ENCODE measurements around the gene EHF.
A peak's percentile ranks its signal among the peaks of the same experiment; 100 is the strongest.

EHF gene

DNA sequence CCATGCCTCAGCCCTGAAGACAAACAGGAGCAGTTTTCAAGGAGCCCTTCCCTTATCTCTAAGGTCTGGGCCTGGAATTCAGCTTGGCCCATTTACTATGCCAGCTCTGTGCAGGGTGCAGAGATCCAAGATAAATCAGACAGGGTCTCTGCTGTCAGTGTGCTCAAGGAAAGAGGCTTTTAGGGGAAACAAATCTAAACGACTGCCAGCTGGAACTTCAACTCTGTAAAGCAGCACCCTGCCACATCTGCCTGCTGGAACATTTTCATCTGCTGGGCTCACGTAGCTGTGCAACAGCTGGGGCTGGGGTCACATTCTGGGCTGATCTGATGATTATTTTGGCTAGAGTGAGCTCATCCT is 19.8 kb upstream of the EHF start:
- Histone ChIP-seq H3K9me3 (ENCODE audit: control insufficient read depth in 1 of 2, low read length in 2 of 2) (no peaks in the 10 kb centered on the region), H3K9ac (ENCODE audit: low read depth in 1 of 2, low read length in 2 of 2) (peak overlapping the region; percentile 60 to 61), H3K4me1 (ENCODE audit: control insufficient read depth in 1 of 2, insufficient read depth in 2 of 2, low read length in 2 of 2) (peaks cover 64 to 81% of the 10 kb centered on the region in 2 donors), H3K27ac (ENCODE audit: low read depth, low read length) (peak overlapping the region; percentile 94), H3K27me3 (ENCODE audit: control insufficient read depth in 1 of 2, insufficient read depth in 2 of 2, low read length in 2 of 2) (no peaks in the 10 kb centered on the region), H3K4me3 (ENCODE audit: low read depth in 1 of 2, low read length in 2 of 2) (peak overlapping the region; percentile 24 to 29), H3K36me3 (ENCODE audit: control insufficient read depth in 1 of 2, insufficient read depth in 2 of 2, low read length in 2 of 2) (no peaks in the 10 kb centered on the region)

DNA sequence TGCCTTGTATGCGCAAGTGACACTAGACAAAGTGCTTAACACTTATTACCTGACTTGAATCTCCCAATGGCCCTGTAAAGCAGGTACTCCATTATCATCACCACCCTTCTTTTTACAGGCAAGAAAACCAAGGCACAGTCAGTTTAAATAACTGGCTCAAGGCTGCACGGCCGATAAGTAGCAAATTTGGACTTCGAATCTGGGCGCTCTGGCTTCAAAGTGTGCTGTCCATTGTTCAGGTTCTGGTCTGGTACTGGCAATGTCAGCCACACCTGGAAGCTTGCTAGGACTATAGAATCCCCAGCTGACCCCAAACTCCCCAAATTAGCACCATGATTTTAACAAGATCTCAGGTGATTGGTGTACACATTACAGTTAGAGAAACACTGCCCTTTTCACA is 19.3 kb upstream of the EHF start:
- Histone ChIP-seq H3K4me3 (ENCODE audit: low read depth in 1 of 2, low read length in 2 of 2) (peak overlapping the region; percentile 24 to 29), H3K27ac (ENCODE audit: low read depth, low read length) (peak overlapping the region; percentile 94), H3K9me3 (ENCODE audit: control insufficient read depth in 1 of 2, low read length in 2 of 2) (no peaks in the 10 kb centered on the region), H3K27me3 (ENCODE audit: control insufficient read depth in 1 of 2, insufficient read depth in 2 of 2, low read length in 2 of 2) (no peaks in the 10 kb centered on the region), H3K4me1 (ENCODE audit: control insufficient read depth in 1 of 2, insufficient read depth in 2 of 2, low read length in 2 of 2) (peaks cover 68 to 85% of the 10 kb centered on the region in 2 donors), H3K36me3 (ENCODE audit: control insufficient read depth in 1 of 2, insufficient read depth in 2 of 2, low read length in 2 of 2) (no peaks in the 10 kb centered on the region), H3K9ac (ENCODE audit: low read depth in 1 of 2, low read length in 2 of 2) (peak overlapping the region; percentile 60 to 61)

DNA sequence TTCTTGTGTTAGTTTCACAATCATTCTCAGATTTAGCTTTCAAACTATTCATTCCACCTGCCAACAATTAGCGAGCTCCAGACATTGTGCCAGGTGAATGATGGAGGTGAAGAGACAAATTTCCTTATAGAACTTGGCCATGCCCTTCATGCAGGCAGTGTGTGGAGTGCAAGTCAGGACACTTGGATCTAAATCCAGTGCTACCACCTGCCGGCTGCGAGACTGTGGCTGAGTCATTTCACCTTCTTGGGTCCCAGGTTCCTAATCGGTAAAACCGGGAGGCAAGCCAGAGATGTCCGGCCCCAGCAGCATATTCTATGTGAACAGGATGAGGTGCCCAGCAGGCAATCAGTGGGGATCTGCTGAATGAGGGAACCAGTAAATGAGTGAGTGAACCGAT is 18.6 kb upstream of the EHF start:
- no peak overlapping the region for H3K4me3 ChIP-seq (ENCODE audit: low read depth in 1 of 2, low read length in 2 of 2)
- no peaks in the 10 kb centered on the region for H3K9me3 ChIP-seq (ENCODE audit: control insufficient read depth in 1 of 2, low read length in 2 of 2)
- H3K4me1 ChIP-seq (ENCODE audit: control insufficient read depth in 1 of 2, insufficient read depth in 2 of 2, low read length in 2 of 2): peaks cover 68 to 82% of the 10 kb centered on the region in 2 donors
- H3K27me3 ChIP-seq (ENCODE audit: control insufficient read depth in 1 of 2, insufficient read depth in 2 of 2, low read length in 2 of 2): no peaks in the 10 kb centered on the region
- no peak overlapping the region for H3K9ac ChIP-seq (ENCODE audit: low read depth in 1 of 2, low read length in 2 of 2)
- H3K36me3 ChIP-seq (ENCODE audit: control insufficient read depth in 1 of 2, insufficient read depth in 2 of 2, low read length in 2 of 2): no peaks in the 10 kb centered on the region
- H3K27ac ChIP-seq (ENCODE audit: low read depth, low read length): no peak overlapping the region

DNA sequence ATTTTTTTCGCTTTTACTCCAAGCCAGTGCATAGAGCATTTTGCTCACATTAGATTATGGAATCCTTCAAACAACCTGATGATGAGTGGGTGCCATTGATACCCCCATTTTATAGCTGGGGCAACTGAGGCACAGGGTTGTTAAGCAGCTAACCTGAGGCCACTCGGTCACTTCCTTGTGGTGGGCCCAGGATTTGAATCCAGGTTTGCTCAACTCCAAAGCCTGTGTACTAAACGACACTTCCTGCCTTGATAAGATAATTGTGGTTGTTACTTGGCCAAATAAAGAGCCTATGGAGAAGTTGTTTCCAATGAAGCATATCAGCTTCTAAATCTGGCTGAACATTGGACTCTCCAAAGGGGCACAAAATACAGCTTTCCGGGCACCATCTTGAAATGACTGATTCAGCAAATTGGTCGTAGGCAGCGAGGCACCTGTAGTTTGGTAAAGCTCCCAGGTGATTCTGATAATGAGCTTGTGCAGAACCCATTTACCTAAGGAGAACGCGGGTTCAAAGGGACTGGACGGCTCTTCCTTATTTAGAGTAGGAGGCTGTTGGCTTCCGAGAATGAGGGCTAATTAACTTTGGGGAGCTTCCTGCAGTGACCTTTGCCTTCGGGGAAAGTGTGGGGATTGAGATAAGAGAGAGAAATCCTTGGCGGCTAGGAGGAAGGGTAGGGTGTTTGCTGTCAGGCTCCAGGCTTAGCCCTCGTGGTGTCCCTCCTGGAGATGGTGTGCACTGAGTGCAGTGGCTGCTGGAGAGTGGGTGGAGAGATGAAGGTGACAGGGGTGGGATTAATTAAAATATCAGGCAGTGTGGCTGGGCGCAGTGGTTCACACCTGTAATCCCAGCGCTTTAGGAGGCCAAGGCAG is 17.5 kb upstream of the EHF start:
- Histone ChIP-seq H3K27ac (ENCODE audit: low read depth, low read length) (peak overlapping the region; percentile 39), H3K9ac (ENCODE audit: low read depth in 1 of 2, low read length in 2 of 2) (peak overlapping the region in 1 of 2 donors; percentile 18), H3K4me1 (ENCODE audit: control insufficient read depth in 1 of 2, insufficient read depth in 2 of 2, low read length in 2 of 2) (peaks cover 68 to 74% of the 10 kb centered on the region in 2 donors), H3K4me3 (ENCODE audit: low read depth in 1 of 2, low read length in 2 of 2) (peak overlapping the region; percentile 21 to 28), H3K36me3 (ENCODE audit: control insufficient read depth in 1 of 2, insufficient read depth in 2 of 2, low read length in 2 of 2) (no peaks in the 10 kb centered on the region), H3K27me3 (ENCODE audit: control insufficient read depth in 1 of 2, insufficient read depth in 2 of 2, low read length in 2 of 2) (no peaks in the 10 kb centered on the region), H3K9me3 (ENCODE audit: control insufficient read depth in 1 of 2, low read length in 2 of 2) (no peaks in the 10 kb centered on the region)

DNA sequence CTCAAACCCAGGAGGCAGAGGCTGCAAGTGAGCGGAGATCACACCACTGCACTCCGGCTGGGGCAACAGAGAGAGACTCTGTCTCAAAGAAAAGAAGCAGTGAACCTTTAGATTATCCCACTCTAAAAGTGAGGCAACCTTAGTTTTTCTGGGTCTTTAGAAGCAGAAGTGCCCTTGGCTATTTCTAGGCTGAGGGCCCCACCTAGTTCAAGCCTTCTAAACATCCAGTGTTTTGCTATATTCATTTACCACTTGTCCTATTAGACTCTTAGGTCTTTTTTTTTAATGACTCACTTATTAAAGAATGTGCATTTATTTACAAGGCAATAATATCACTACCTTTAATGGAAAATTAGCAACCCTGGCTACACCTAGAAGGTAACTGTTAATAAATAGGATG is 16.7 kb upstream of the EHF start:
- Histone ChIP-seq H3K27me3 (ENCODE audit: control insufficient read depth in 1 of 2, insufficient read depth in 2 of 2, low read length in 2 of 2) (no peaks in the 10 kb centered on the region), H3K4me1 (ENCODE audit: control insufficient read depth in 1 of 2, insufficient read depth in 2 of 2, low read length in 2 of 2) (peaks cover 66 to 70% of the 10 kb centered on the region in 2 donors), H3K4me3 (ENCODE audit: low read depth in 1 of 2, low read length in 2 of 2) (no peak overlapping the region), H3K9me3 (ENCODE audit: control insufficient read depth in 1 of 2, low read length in 2 of 2) (no peaks in the 10 kb centered on the region), H3K27ac (ENCODE audit: low read depth, low read length) (no peak overlapping the region), H3K36me3 (ENCODE audit: control insufficient read depth in 1 of 2, insufficient read depth in 2 of 2, low read length in 2 of 2) (no peaks in the 10 kb centered on the region), H3K9ac (ENCODE audit: low read depth in 1 of 2, low read length in 2 of 2) (no peak overlapping the region)

DNA sequence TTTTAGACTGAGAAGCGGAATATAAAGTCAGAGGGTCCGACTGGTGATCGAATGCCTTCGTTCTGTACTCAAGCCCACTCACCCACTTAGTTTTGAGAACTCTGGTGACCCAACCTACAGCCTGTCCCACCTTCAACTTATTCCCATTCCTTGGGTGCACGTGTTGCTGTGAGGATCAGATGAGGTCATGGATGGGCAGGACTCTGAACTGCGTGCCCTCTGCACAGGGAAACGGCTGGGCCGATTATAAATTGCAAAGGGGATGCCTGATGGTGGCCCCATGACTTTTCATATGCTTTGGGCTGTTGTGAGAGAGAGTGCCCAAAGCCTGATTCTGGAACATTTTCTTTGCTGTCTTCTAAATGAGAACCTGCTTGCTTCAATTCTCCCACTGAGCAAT is 16.0 kb upstream of the EHF start:
- no peaks in the 10 kb centered on the region for H3K36me3 ChIP-seq (ENCODE audit: control insufficient read depth in 1 of 2, insufficient read depth in 2 of 2, low read length in 2 of 2)

DNA sequence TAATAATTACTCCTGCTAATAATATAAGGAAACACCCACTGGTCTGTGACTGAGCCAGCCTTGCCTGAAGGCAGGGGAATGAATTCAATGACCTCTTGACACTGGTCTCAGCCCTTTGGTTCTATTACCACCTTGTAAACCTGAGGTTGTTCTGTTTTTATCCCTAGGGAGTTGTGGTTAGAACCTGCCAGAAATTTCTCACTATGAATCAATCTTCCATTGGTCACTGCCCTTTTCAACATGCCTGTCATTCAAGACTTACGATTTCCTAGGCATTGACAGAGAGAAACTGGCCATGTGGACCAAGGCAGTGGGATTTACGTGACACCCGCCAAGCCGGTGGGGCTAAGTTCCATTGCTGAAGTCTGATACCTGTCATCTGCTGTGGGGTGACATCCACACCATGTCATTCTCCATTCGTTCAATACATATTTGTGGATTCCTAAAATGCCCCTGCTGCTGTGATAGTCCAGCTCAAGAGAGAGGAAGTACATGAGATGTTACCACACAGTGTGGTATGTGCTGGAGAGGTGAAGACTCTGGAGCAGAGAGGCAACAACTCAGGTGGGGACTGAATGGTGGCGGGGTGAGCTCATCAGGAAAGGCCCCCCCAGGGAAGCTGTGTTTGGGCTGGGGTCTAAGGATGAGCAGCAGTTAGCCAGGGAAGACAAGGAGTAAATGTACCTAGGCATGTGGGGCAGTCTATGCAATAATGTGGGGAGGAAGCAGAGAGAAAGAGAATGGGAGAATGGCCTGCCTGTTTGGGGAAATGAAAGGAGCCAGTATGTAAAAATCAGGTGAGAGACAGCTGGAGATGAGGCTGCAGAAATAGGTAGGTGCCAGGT is 15.2 kb upstream of the EHF start:
- Histone ChIP-seq H3K36me3 (ENCODE audit: control insufficient read depth in 1 of 2, insufficient read depth in 2 of 2, low read length in 2 of 2) (no peaks in the 10 kb centered on the region), H3K4me3 (ENCODE audit: low read depth in 1 of 2, low read length in 2 of 2) (no peak overlapping the region), H3K9me3 (ENCODE audit: control insufficient read depth in 1 of 2, low read length in 2 of 2) (no peaks in the 10 kb centered on the region), H3K27ac (ENCODE audit: low read depth, low read length) (no peak overlapping the region), H3K9ac (ENCODE audit: low read depth in 1 of 2, low read length in 2 of 2) (no peak overlapping the region), H3K27me3 (ENCODE audit: control insufficient read depth in 1 of 2, insufficient read depth in 2 of 2, low read length in 2 of 2) (no peaks in the 10 kb centered on the region), H3K4me1 (ENCODE audit: control insufficient read depth in 1 of 2, insufficient read depth in 2 of 2, low read length in 2 of 2) (peaks cover 52 to 56% of the 10 kb centered on the region in 2 donors)

More for the DNA sequence above, 16.0 kb upstream of the EHF start:
- H3K9me3 ChIP-seq (ENCODE audit: control insufficient read depth in 1 of 2, low read length in 2 of 2): no peaks in the 10 kb centered on the region
- no peaks in the 10 kb centered on the region for H3K27me3 ChIP-seq (ENCODE audit: control insufficient read depth in 1 of 2, insufficient read depth in 2 of 2, low read length in 2 of 2)
- H3K4me1 ChIP-seq (ENCODE audit: control insufficient read depth in 1 of 2, insufficient read depth in 2 of 2, low read length in 2 of 2): peaks cover 58 to 63% of the 10 kb centered on the region in 2 donors
- no peak overlapping the region for H3K9ac ChIP-seq (ENCODE audit: low read depth in 1 of 2, low read length in 2 of 2)
- no peak overlapping the region for H3K4me3 ChIP-seq (ENCODE audit: low read depth in 1 of 2, low read length in 2 of 2)
- no peak overlapping the region for H3K27ac ChIP-seq (ENCODE audit: low read depth, low read length)

DNA sequence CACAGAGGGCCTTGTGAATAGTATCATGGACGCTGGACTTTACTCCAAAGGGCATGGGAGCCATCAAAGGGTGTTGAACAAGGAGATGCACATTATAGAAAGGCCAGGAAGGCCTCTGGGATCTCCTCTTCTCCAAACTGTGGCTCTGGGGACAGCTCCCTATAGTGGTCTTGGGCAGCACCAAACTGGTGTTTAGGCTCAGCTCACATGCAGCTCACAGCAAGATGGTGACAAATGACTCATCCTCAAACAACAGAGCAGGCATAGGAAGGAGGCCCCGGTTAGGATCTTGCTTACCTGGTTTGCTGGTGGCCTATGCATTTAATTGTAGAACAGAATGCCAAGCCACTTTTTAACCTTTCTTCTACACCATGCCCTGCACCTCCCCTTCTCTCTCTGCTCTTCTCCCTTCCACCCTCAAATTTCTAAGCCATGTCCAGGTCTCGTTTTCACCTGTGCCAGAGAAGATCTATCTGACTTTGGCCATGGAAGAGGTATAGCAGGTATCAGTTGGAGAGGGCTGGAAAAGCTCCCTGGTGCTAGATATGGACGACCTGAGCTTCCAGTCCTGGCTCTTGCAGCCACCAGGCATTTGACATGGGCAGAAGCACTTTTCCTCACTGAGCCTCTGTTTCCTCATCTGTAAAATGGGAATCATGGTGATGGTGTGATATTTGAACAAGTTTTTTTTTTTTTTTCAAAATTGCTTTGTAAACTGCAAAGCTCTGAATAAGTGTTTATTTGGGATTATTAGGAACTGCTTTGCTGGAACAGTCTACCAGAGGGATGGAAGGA is 14.4 kb upstream of the EHF start:
- Histone ChIP-seq H3K36me3 (ENCODE audit: control insufficient read depth in 1 of 2, insufficient read depth in 2 of 2, low read length in 2 of 2) (no peaks in the 10 kb centered on the region), H3K9ac (ENCODE audit: low read depth in 1 of 2, low read length in 2 of 2) (no peak overlapping the region), H3K27ac (ENCODE audit: low read depth, low read length) (no peak overlapping the region), H3K4me1 (ENCODE audit: control insufficient read depth in 1 of 2, insufficient read depth in 2 of 2, low read length in 2 of 2) (peaks cover 45 to 48% of the 10 kb centered on the region in 2 donors), H3K27me3 (ENCODE audit: control insufficient read depth in 1 of 2, insufficient read depth in 2 of 2, low read length in 2 of 2) (no peaks in the 10 kb centered on the region), H3K9me3 (ENCODE audit: control insufficient read depth in 1 of 2, low read length in 2 of 2) (no peaks in the 10 kb centered on the region), H3K4me3 (ENCODE audit: low read depth in 1 of 2, low read length in 2 of 2) (no peak overlapping the region)

DNA sequence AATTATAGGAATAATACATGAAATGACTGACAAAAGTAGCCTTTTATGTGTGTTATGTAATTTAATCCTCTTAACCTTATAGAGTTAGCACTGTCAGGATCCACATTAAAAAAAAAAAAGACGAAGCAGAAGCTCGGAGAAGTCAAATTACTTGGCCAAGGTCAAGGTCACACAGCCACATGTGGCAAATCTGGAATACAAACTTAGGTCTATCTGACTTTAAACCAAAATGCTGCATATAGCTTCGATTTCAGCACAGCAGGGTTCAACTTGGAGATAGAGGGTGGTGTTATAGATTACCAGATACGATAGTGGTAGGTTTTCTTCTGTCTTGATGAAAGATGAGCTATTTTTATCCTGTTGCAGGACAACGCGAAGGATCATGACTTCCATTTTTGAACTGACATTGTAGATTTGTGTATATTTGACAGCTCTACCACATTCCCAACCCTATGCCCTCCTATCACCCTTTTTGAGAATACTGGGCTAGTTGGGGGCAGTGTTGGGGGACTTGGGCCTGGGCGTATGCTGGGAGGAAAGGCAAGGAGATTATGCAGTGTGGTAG is 11.6 kb upstream of the EHF start:
- Histone ChIP-seq H3K27ac (ENCODE audit: low read depth, low read length) (no peak overlapping the region), H3K4me3 (ENCODE audit: low read depth in 1 of 2, low read length in 2 of 2) (no peak overlapping the region)

More for the DNA sequence above, 11.6 kb upstream of the EHF start:
- Histone ChIP-seq H3K9ac (ENCODE audit: low read depth in 1 of 2, low read length in 2 of 2) (no peak overlapping the region), H3K27me3 (ENCODE audit: control insufficient read depth in 1 of 2, insufficient read depth in 2 of 2, low read length in 2 of 2) (no peaks in the 10 kb centered on the region), H3K4me1 (ENCODE audit: control insufficient read depth in 1 of 2, insufficient read depth in 2 of 2, low read length in 2 of 2) (peaks cover 24 to 29% of the 10 kb centered on the region in 2 donors), H3K9me3 (ENCODE audit: control insufficient read depth in 1 of 2, low read length in 2 of 2) (no peaks in the 10 kb centered on the region), H3K36me3 (ENCODE audit: control insufficient read depth in 1 of 2, insufficient read depth in 2 of 2, low read length in 2 of 2) (no peaks in the 10 kb centered on the region)
